ENCODE data around the gene TRPC5OS.

Gene TRPC5OS

DNA sequence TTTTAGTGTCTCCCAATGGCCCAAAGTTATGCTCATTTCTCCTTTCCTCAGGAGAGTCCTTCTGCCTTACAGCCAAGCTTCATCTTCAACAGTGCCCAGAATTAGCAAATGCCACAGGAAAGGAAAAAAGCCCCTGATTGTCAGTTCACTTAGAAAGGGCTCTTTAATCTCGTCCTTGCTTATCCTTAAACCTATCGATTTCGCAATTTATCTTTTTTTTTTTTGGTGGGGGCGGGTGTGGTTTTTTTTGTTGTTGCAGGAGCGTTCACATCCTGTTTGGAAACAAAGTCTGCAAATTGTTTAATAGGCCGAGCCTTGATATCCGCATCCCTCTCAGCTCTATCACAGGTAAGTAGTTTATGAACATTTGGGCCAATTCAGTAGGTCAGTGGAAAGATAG lies 20.2 kb downstream of the TRPC5OS start:
- no peak for DNase-seq (ENCODE audit: low read depth in 2 of 2)

DNA sequence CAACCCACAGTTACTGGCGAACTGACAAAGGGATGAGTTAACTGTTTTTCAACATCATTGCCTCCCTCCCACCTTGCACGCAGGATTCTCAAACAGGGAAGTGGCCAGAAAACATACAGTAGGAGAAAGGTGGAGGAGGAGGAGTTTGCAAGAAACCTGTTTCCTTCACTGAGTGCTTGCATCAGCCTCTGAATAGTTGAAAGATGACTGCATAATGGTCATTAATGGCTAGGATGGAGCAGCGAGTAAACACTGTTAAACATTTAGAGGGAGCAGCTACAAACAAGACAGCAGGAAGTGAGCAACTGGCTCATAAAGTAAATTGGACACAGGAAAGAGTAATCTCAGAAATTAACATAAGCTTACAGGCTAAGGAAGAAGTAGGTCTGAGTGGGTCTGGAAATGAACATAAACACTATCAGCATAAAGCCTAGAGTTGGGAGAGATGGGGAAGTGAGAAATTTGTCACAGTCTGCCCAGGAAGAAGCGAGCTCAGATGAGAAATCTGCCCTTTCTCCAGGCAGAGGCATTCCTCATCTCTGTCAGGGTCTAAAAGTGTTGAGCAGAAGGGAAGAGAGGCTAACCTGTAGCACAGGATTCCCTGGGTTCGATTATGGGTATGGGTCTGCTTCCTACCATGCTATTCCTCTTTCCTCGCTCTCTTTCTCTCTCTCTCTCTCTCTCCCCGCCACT lies 38.6 kb downstream of the TRPC5OS start:
- DNase-seq (ENCODE audit: low read depth in 2 of 2) = no peak

DNA sequence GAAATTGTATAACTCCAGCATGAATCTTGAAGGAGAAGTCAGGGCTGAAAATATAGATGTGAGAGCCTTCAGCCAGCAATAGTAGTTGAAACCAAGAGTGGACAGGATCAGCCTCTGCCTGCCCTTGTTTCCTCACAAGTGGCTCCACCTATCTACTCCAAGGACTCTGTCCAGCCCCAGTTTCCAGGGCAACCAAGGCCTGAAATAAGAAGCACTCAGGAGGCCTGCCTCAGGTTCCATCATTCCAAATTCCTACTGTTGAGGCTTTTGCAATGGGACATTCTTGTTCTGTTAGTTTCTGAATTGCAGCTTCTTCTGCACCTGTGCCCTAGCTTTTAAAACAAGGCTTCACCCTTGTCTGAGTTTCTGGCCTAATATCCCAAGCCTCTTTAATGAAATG lies 41.6 kb downstream of the TRPC5OS start:
- DNase-seq (ENCODE audit: low read depth in 2 of 2) = no peak

DNA sequence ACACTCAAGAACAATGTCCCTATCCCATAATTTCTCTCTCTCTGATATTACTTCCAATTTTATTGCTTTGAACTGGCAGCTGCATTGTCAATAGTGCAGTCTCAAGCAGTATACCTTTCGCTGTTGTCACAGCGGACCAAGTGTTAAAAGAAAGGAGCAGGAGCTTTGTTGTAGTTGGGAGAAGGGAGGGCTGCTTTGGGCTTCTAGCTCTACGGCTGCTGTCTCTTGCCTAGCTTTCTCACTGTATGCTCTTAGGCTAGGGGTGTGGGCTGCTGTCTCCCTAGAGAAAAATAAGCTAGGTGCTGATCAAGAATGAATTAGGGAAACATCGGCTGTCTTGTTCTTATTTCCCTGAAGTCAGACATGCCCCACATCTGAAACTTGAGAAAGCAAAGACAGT lies 52.5 kb downstream of the TRPC5OS start:
- DNase-seq (ENCODE audit: low read depth in 2 of 2) = no peak
